GM13977 (cell line): ENCODE measurements around the gene PSMD7.
"Not testable (repeated sequence)": the region's sequence is repeated elsewhere in the genome, so short reads cannot be mapped to it uniquely, and the experiment has no call there.

ENCODE experiments used
- DNase-seq: peaks from one replicate; pipeline ENCODE4 v3.0.0; 2012; ENCODE audit warnings: low spot score
- in situ Hi-C: fragments of 300-500 bp; cut with MboI; formaldehyde crosslinking; loops from one replicate; pipeline ENCODE4 v1.12.0; 2022; ENCODE audit warnings: low sequenced_read_pairs, low pct_unique_long_range_greater_than_20kb, mixed read lengths, inconsistent platforms; ENCODE audit not compliant: unreplicated experiment

PSMD7 gene

GRCh38 chr16:74339226-74339625 is 42.6 kb downstream of the PSMD7 start:
- in situ Hi-C loops, result not testable (repeated sequence)

DNA sequence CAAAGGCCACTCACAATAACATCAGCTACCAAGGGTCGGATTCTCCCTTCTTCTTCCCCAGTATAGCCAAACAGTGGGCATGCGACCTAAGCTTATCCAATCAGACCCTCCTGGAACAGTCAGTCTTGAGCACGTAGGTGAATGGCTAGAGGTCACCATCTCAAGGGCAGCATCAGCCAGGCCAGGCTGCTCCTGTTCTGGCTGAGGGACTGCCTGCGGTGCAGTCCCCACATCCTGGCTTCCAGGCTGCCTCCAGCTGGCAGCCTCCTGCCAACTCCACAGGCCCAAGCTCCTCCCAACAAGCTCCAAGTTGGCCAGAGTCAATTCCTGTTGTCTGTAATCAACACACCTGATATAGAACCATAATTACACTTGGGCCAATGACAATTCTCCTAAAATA is 56.4 kb downstream of the PSMD7 start:
- in situ Hi-C loops, DNase-seq: not testable (repeated sequence)

More at GRCh38 chr16:74339226-74339625, 42.6 kb downstream of the PSMD7 start:
- not testable (repeated sequence) for DNase-seq
